HepG2 (cell line): ENCODE results near the gene ZC3H18. TPM values are rescaled to one million over a fixed set of nuclear protein-coding genes. Genes with fewer than 3 reads are reported as not detected.
A peak's percentile ranks its signal among the peaks of the same experiment; 100 is the strongest.

Source experiments
- ARNT ChIP-seq: fragments of 450-650 bp; IDR thresholded peaks from 2 replicates; pipeline ENCODE4 v1.6.1; 2017
- ATAD3A ChIP-seq: sonication (generic); formaldehyde crosslinking; IDR thresholded peaks from 2 replicates; pipeline ENCODE4 v1.4.0; 2020; ENCODE audit warnings: missing genetic modification reagents
- BCLAF1 ChIP-seq: fragments of 450-650 bp; IDR thresholded peaks from 2 replicates; pipeline ENCODE4 v1.6.1; 2017; ENCODE audit warnings: mild to moderate bottlenecking
- EEA1 ChIP-seq: sonication (generic); formaldehyde crosslinking; IDR thresholded peaks from 2 replicates; pipeline ENCODE4 v1.5.1; 2020; ENCODE audit warnings: mild to moderate bottlenecking, missing genetic modification reagents, borderline replicate concordance
- GABPA ChIP-seq, 2 experiments: IDR thresholded peaks; 2 replicates each; pipeline ENCODE4 v1.6.1; 2011 to 2016; ENCODE audit warnings: low read depth in 2 of 2, low read length in 1 of 2, missing biosample characterization in 1 of 2, missing genetic modification characterization in 1 of 2
- KAT8 ChIP-seq: IDR thresholded peaks from 2 replicates; pipeline ENCODE4 v1.6.1; 2016; ENCODE audit warnings: missing genetic modification reagents, missing compliant biosample characterization
- KDM4B ChIP-seq: sonication (generic); formaldehyde crosslinking; IDR thresholded peaks from 2 replicates; pipeline ENCODE4 v1.4.0; 2020; ENCODE audit warnings: missing genetic modification reagents
- MEF2D ChIP-seq: sonication (generic); formaldehyde crosslinking; IDR thresholded peaks from 2 replicates; pipeline ENCODE4 v1.5.1; 2020; ENCODE audit warnings: mild to moderate bottlenecking, missing genetic modification reagents
- NR2F1 ChIP-seq, 2 experiments: fragments of 450-650 bp in 1 of 2; formaldehyde crosslinking in 1 of 2; IDR thresholded peaks; 2 replicates each; pipeline versions ENCODE4 v1.5.0 to v1.6.1; 2016 to 2020; ENCODE audit warnings: mild to moderate bottlenecking in 1 of 2, missing compliant biosample characterization in 1 of 2, missing genetic modification reagents in 1 of 2, moderate library complexity in 1 of 2
- PPARG ChIP-seq: conservative IDR thresholded peaks from 2 replicates; pipeline ENCODE4 v1.6.1; 2016; ENCODE audit warnings: missing biosample characterization, missing genetic modification reagents
- RFXANK ChIP-seq: IDR thresholded peaks from 2 replicates; pipeline ENCODE4 v1.6.1; 2016
- SAFB2 ChIP-seq: sonication (generic); formaldehyde crosslinking; IDR thresholded peaks from 2 replicates; pipeline ENCODE4 v1.5.1; 2020; ENCODE audit warnings: missing genetic modification reagents, low read depth, mild to moderate bottlenecking, borderline replicate concordance
- SMYD3 ChIP-seq: sonication (generic); formaldehyde crosslinking; IDR thresholded peaks from 2 replicates; pipeline ENCODE4 v1.8.1; 2023; ENCODE audit warnings: mild to moderate bottlenecking, missing genetic modification reagents
- SNAPC2 ChIP-seq: sonication (generic); formaldehyde crosslinking; IDR thresholded peaks from 2 replicates; pipeline ENCODE4 v1.8.1; 2022; ENCODE audit warnings: mild to moderate bottlenecking, missing genetic modification reagents
- SPEN ChIP-seq: sonication (generic); formaldehyde crosslinking; IDR thresholded peaks from 2 replicates; pipeline ENCODE4 v1.5.1; 2020; ENCODE audit warnings: low read depth, mild to moderate bottlenecking, missing genetic modification reagents
- THYN1 ChIP-seq: sonication (generic); formaldehyde crosslinking; IDR thresholded peaks from 2 replicates; pipeline ENCODE4 v1.8.1; 2023; ENCODE audit warnings: low read depth, mild to moderate bottlenecking, moderate library complexity, missing genetic modification reagents, borderline replicate concordance
- ZIK1 ChIP-seq: sonication (generic); formaldehyde crosslinking; IDR thresholded peaks from 2 replicates; pipeline ENCODE4 v1.5.0; 2020; ENCODE audit warnings: mild to moderate bottlenecking, low read depth, missing genetic modification reagents, borderline replicate concordance
- ZNF10 ChIP-seq: sonication (generic); formaldehyde crosslinking; IDR thresholded peaks from 2 replicates; pipeline ENCODE4 v1.4.0; 2020; ENCODE audit warnings: mild to moderate bottlenecking, low read depth, missing genetic modification reagents, borderline replicate concordance
- ZNF235 ChIP-seq: sonication (generic); formaldehyde crosslinking; IDR thresholded peaks from 2 replicates; pipeline ENCODE4 v1.8.1; 2023; ENCODE audit warnings: mild to moderate bottlenecking, missing genetic modification reagents, borderline replicate concordance
- ZNF275 ChIP-seq: sonication (generic); formaldehyde crosslinking; IDR thresholded peaks from 2 replicates; pipeline ENCODE4 v1.8.0; 2022; ENCODE audit warnings: missing genetic modification reagents, mild to moderate bottlenecking, inconsistent platforms, borderline replicate concordance
- ZNF296 ChIP-seq: sonication (generic); formaldehyde crosslinking; conservative IDR thresholded peaks from 2 replicates; pipeline ENCODE4 v1.5.0; 2020; ENCODE audit warnings: mild to moderate bottlenecking, missing genetic modification reagents
- ZNF530 ChIP-seq: sonication (generic); formaldehyde crosslinking; IDR thresholded peaks from 2 replicates; pipeline ENCODE4 v1.5.0; 2020; ENCODE audit warnings: low read depth, mild to moderate bottlenecking, missing genetic modification reagents
- ZNF83 ChIP-seq: sonication (generic); formaldehyde crosslinking; IDR thresholded peaks from 2 replicates; pipeline ENCODE4 v1.4.0; 2020; ENCODE audit warnings: missing genetic modification reagents, mild to moderate bottlenecking, borderline replicate concordance
- polyA plus RNA-seq, 8 experiments: library from polyadenylated mRNA; depleted of rRNA in 3 of 8; stranded (reverse) in 7 of 8; unstranded in 1 of 8; fragments of >200 nt; fragmentation: Illumina TruSeq in 4 of 8; extraction: Trizol in 4 of 8; gene quantifications; 2 replicates each; pipeline versions ENCODE4 v1.2.1 to v1.2.3, GENCODE V29; 2011 to 2016; ENCODE audit warnings: low read depth in 4 of 8, missing spikeins in 1 of 8, mixed read lengths in 1 of 8; ENCODE audit not compliant: insufficient read depth in 1 of 8
- total RNA-seq, 5 experiments: library from RNA; depleted of rRNA; stranded (reverse); fragments of >200 nt; fragmentation: Illumina TruSeq; extraction: Trizol; gene quantifications; 2 replicates each; pipeline ENCODE4 v1.2.3, GENCODE V29; 2016; ENCODE audit warnings: low read depth in 1 of 5
- TF ChIP-seq, protein P1 (sequence below): sonication (generic); formaldehyde crosslinking; IDR thresholded peaks from 2 replicates; pipeline ENCODE4 v1.5.0; 2020; ENCODE audit warnings: missing genetic modification reagents
- TF ChIP-seq, protein P2 (sequence below): sonication (generic); formaldehyde crosslinking; conservative IDR thresholded peaks from 2 replicates; pipeline ENCODE4 v1.4.0; 2020; ENCODE audit warnings: missing genetic modification reagents

Gene ZC3H18
- total and polyA plus RNA-seq, 2 of the 13 experiments (the other 11 are each of a cell fraction or from before 2014, with no cell fraction given), result 11.2 to 27.4 TPM

DNA sequence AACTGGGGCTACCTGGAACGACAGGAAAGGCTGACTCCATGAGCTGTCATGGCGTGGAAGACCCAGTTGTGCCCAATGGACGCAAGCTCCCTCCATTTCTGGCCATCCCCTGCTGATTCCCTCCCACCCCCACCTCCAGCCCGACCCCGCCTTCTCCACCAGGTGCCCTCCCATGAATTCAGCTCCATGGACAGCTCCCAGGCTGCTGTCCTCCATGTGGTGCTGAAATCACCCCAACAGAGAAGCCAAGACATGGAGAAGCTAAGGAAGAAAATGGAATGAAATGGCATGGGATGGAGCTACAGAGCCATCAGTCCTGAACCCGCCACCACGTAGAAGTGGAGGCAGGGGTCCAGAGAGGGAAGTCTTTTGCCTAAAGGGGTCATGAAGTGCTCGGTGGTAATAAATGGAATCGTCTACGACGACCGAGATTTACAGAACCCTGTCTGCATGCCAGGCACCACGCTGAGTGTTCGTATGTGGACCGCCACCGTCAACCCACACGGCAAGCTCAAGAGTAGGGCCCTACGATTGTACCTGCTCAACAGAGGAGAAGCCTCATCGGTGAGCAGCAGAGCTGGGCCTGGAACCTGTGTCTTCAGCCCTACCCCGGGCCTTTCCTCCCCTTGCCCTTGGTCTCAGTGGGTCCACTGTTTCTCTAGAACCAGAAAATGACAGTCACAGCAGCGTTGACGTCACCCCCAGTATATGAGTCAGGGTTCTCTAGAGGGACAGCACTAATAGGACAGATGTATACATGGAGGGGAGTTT lies 9.3 kb upstream of the ZC3H18 start (continued):
- TF ChIP-seq, protein P1, sequence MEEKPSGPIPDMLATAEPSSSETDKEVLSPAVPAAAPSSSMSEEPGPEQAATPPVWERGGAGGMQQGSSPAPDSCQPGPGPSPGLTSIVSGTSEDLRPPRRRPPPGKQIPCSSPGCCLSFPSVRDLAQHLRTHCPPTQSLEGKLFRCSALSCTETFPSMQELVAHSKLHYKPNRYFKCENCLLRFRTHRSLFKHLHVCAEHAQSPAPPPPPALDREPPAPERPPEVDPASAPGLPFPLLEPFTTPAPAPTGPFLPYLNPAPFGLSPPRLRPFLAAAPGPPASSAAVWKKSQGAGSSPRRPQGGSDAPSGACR (CRISPR knock-in tag), result peak; percentile 100
- TF ChIP-seq GABPA (IDR thresholded peaks at IDR 0.05; ENCODE audit: low read depth, low read length), result no peak
- peak; percentile 74 for TF ChIP-seq GABPA (CRISPR knock-in tag; IDR thresholded peaks at IDR 0.05; ENCODE audit: low read depth)
- TF ChIP-seq MEF2D, result peak; percentile 98
- no peak for TF ChIP-seq BCLAF1
- TF ChIP-seq ZNF10 (CRISPR knock-in tag), result no peak
- 0 out of 2 replicates have a peak, but pooled peaks have one; percentile 93 for TF ChIP-seq THYN1 (CRISPR knock-in tag)
- peak; percentile 98 for TF ChIP-seq SNAPC2 (CRISPR knock-in tag)
- peak in 1 of 2 experiments; percentile 86; a peak in 2 of 4 replicates for TF ChIP-seq NR2F1 (CRISPR knock-in tag; IDR thresholded peaks at IDR 0.05)
- TF ChIP-seq, protein P2, sequence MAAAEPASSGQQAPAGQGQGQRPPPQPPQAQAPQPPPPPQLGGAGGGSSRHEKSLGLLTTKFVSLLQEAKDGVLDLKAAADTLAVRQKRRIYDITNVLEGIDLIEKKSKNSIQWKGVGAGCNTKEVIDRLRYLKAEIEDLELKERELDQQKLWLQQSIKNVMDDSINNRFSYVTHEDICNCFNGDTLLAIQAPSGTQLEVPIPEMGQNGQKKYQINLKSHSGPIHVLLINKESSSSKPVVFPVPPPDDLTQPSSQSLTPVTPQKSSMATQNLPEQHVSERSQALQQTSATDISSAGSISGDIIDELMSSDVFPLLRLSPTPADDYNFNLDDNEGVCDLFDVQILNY, result peak; percentile 97
- TF ChIP-seq SMYD3 (CRISPR knock-in tag), result peak; percentile 99
- TF ChIP-seq SPEN (CRISPR knock-in tag), result peak; percentile 96
- peak; percentile 97 for TF ChIP-seq RFXANK
- TF ChIP-seq KAT8, result peak; percentile 94
- TF ChIP-seq PPARG (CRISPR knock-in tag), result peak; percentile 95
- peak; percentile 99 for TF ChIP-seq ATAD3A (CRISPR knock-in tag)
- peak; percentile 100 for TF ChIP-seq ZNF235 (CRISPR knock-in tag)
- peak; percentile 100 for TF ChIP-seq ZNF83 (CRISPR knock-in tag)
- peak; percentile 98 for TF ChIP-seq ZNF530
- peak; percentile 100 for TF ChIP-seq KDM4B (CRISPR knock-in tag)
- TF ChIP-seq ARNT, result no peak
- peak; percentile 99 for TF ChIP-seq ZNF296
- TF ChIP-seq SAFB2 (CRISPR knock-in tag), result peak; percentile 84; the same call in 1 of the 2 replicates
- peak; percentile 99 for TF ChIP-seq EEA1 (CRISPR knock-in tag)
- TF ChIP-seq ZNF275, result peak; percentile 96
- TF ChIP-seq ZIK1, result peak; percentile 99
